Muscle of leg (tissue), 11 donors: ENCODE results near the gene THSD4. TPM values are rescaled to one million over a fixed set of nuclear protein-coding genes. Genes with fewer than 3 reads are reported as not detected.

Experiments used
- DNase-seq: peaks from one replicate; pipeline ENCODE4 v3.0.0; 2013
- H3K27ac ChIP-seq: one replicate; pipeline ENCODE4 v1.5.1; 2013; ENCODE audit warnings: mild to moderate bottlenecking, low read length, control low read depth
- H3K27me3 ChIP-seq: one replicate; pipeline ENCODE4 v1.6.1; 2013; ENCODE audit warnings: low read length; ENCODE audit not compliant: control insufficient read depth, insufficient read depth
- H3K36me3 ChIP-seq: one replicate; pipeline ENCODE4 v1.6.1; 2013; ENCODE audit warnings: low read length; ENCODE audit not compliant: control insufficient read depth, insufficient read depth
- H3K4me1 ChIP-seq: one replicate; pipeline ENCODE4 v1.6.1; 2013; ENCODE audit warnings: low read length; ENCODE audit not compliant: control insufficient read depth, insufficient read depth
- H3K4me3 ChIP-seq: one replicate; pipeline ENCODE4 v1.5.1; 2013; ENCODE audit warnings: low read length, control low read depth
- H3K9me3 ChIP-seq: replicated peaks from 2 replicates; pipeline ENCODE4 v1.6.1; 2013; ENCODE audit warnings: low read depth, low read length; ENCODE audit not compliant: control insufficient read depth
- WGBS: methylation state at CpG from one replicate; pipeline ENCODE4 v1.1.5; 2013; ENCODE audit warnings: missing lambda C conversion rate; ENCODE audit not compliant: insufficient coverage; 5-methylcytosine and 5-hydroxymethylcytosine counted together
- polyA plus RNA-seq, 8 donors: library from polyadenylated mRNA; unstranded; fragments of 120-200 nt; gene quantifications; one replicate each; pipeline versions ENCODE4 v1.2.1 to v1.2.3, GENCODE V29; 2013; ENCODE audit warnings: inconsistent platforms in 1 of 8, low replicate concordance in 1 of 8; ENCODE audit not compliant: insufficient read length in 8 of 8, insufficient read depth in 1 of 8
- total RNA-seq: library from RNA; stranded (reverse); fragments of 120-200 nt; gene quantifications from one replicate; pipeline ENCODE4 v1.2.4, GENCODE V29; 2013

Gene THSD4
- total and polyA plus RNA-seq, 9 donors, result 17.6 to 33.8 (median 25.5) TPM

GRCh38 chr15:71463156-71463665 lies 347.9 kb downstream of the THSD4 start:
- no peaks in the 10 kb centered on the region for H3K9me3 ChIP-seq
- no peak for DNase-seq
- H3K4me1 ChIP-seq, result no peaks in the 10 kb centered on the region
- no peak overlapping the region for H3K4me3 ChIP-seq
- H3K27me3 ChIP-seq, result no peaks in the 10 kb centered on the region
- WGBS, result 53% methylated on average over 4 of the region's 6 CpGs
- no peak overlapping the region for H3K27ac ChIP-seq
- no peaks in the 10 kb centered on the region for H3K36me3 ChIP-seq

GRCh38 chr15:71465131-71465955 lies 350.1 kb downstream of the THSD4 start:
- WGBS, result no CpG with 5 or more reads among the region's 3 CpGs
- Histone ChIP-seq H3K9me3 (no peaks in the 10 kb centered on the region), H3K4me1 (peaks cover 4% of the 10 kb centered on the region), H3K27ac (no peak overlapping the region), H3K36me3 (no peaks in the 10 kb centered on the region), H3K27me3 (no peaks in the 10 kb centered on the region), H3K4me3 (no peak overlapping the region)
- no peak for DNase-seq

GRCh38 chr15:71468715-71469114 lies 353.4 kb downstream of the THSD4 start:
- Histone ChIP-seq H3K27me3 (no peaks in the 10 kb centered on the region), H3K36me3 (no peaks in the 10 kb centered on the region), H3K4me3 (no peak overlapping the region), H3K27ac (no peak overlapping the region), H3K9me3 (no peaks in the 10 kb centered on the region), H3K4me1 (peaks cover 9% of the 10 kb centered on the region)
- WGBS, result no CpG with 5 or more reads among the region's 1 CpG
- no peak for DNase-seq

GRCh38 chr15:71469413-71469812 lies 354.1 kb downstream of the THSD4 start:
- no peaks in the 10 kb centered on the region for H3K27me3 ChIP-seq
- 28% methylated on average over 6 of the region's 8 CpGs for WGBS
- DNase-seq, result peak; percentile 78

GRCh38 chr15:71471347-71471746 lies 356.1 kb downstream of the THSD4 start:
- no peaks in the 10 kb centered on the region for H3K9me3 ChIP-seq
- no peak overlapping the region for H3K4me3 ChIP-seq
- WGBS, result 100% methylated on average over 1 of the region's 1 CpG
- no peak overlapping the region for H3K27ac ChIP-seq
- no peak for DNase-seq
- no peaks in the 10 kb centered on the region for H3K27me3 ChIP-seq
- H3K4me1 ChIP-seq, result peaks cover 9% of the 10 kb centered on the region
- H3K36me3 ChIP-seq, result no peaks in the 10 kb centered on the region

More at GRCh38 chr15:71469413-71469812, 354.1 kb downstream of the THSD4 start:
- Histone ChIP-seq H3K4me3 (no peak overlapping the region), H3K27ac (peak overlapping the region; percentile 35), H3K36me3 (no peaks in the 10 kb centered on the region), H3K9me3 (no peaks in the 10 kb centered on the region), H3K4me1 (peaks cover 9% of the 10 kb centered on the region)

DNA sequence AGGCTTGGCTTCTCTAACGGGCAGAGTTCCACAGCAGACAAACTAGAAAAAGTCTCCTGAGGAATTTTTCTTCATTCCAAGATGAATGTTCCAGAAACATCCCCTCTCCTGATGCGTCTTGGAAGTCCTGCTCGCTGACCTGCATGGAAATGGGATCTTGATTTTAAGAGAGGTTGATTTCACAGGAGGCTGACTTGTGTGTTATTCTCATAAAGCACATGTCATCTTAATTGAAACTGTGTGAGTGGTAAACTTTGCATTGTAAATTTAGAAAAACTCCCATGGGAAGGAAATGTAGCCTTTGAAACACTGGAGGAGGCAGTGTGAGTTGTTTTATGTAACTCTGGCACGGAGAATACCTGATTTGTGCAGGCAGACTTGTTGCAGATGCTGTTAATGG lies 357.3 kb downstream of the THSD4 start:
- WGBS, result 20% methylated on average over 2 of the region's 4 CpGs
- peak; percentile 91 for DNase-seq
- H3K27ac ChIP-seq, result no peak overlapping the region
- H3K9me3 ChIP-seq, result no peaks in the 10 kb centered on the region
- no peak overlapping the region for H3K4me3 ChIP-seq
- H3K36me3 ChIP-seq, result no peaks in the 10 kb centered on the region
- H3K4me1 ChIP-seq, result peaks cover 11% of the 10 kb centered on the region
- no peaks in the 10 kb centered on the region for H3K27me3 ChIP-seq

GRCh38 chr15:71473751-71474150 lies 358.5 kb downstream of the THSD4 start:
- WGBS, result 79% methylated on average over 2 of the region's 3 CpGs
- DNase-seq, result no peak

GRCh38 chr15:71476823-71477222 lies 361.6 kb downstream of the THSD4 start:
- no peak overlapping the region for H3K4me3 ChIP-seq
- H3K27me3 ChIP-seq, result no peaks in the 10 kb centered on the region
- DNase-seq, result no peak
- peaks cover 10% of the 10 kb centered on the region for H3K4me1 ChIP-seq
- no peaks in the 10 kb centered on the region for H3K36me3 ChIP-seq
- H3K27ac ChIP-seq, result no peak overlapping the region
- WGBS, result 63% methylated on average over 7 of the region's 8 CpGs
- H3K9me3 ChIP-seq, result no peaks in the 10 kb centered on the region

More at GRCh38 chr15:71473751-71474150, 358.5 kb downstream of the THSD4 start:
- Histone ChIP-seq H3K4me3 (no peak overlapping the region), H3K4me1 (peaks cover 14% of the 10 kb centered on the region), H3K27me3 (no peaks in the 10 kb centered on the region), H3K27ac (no peak overlapping the region), H3K36me3 (no peaks in the 10 kb centered on the region), H3K9me3 (no peaks in the 10 kb centered on the region)

DNA sequence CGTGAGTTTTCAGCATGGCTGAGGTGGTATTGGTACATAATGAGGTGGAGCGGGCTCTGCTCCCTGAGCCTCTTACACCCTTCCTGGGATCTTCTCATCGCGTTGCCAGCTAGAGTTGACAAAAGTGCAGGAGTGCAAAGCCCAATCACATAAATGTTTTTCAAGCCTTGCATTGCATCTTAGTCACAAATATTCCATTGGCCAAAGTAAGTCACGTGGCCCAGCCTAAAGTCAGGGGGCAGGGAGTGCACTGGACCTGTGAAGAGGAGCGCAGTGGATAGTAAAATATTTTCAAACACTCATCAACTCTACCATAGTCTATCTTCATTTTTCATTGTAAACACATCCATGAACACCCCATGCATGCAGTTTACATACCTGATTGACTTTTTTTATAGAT lies 365.3 kb downstream of the THSD4 start:
- H3K4me3 ChIP-seq, result no peak overlapping the region
- H3K4me1 ChIP-seq, result peaks cover 5% of the 10 kb centered on the region
- H3K27me3 ChIP-seq, result no peaks in the 10 kb centered on the region
- no peaks in the 10 kb centered on the region for H3K36me3 ChIP-seq
- no peaks in the 10 kb centered on the region for H3K9me3 ChIP-seq
- 90% methylated on average over 2 of the region's 6 CpGs for WGBS
- H3K27ac ChIP-seq, result no peak overlapping the region
- DNase-seq, result no peak

- 72% methylated on average over 3 of the region's 4 CpGs for WGBS
- no peak overlapping the region for H3K4me3 ChIP-seq
- no peak for DNase-seq
These were observed 368.8 kb downstream of the THSD4 start for GRCh38 chr15:71484080-71484479.

More at GRCh38 chr15:71484080-71484479, 368.8 kb downstream of the THSD4 start:
- no peaks in the 10 kb centered on the region for H3K4me1 ChIP-seq
- H3K27me3 ChIP-seq, result no peaks in the 10 kb centered on the region
- H3K27ac ChIP-seq, result no peak overlapping the region
- no peaks in the 10 kb centered on the region for H3K9me3 ChIP-seq
- no peaks in the 10 kb centered on the region for H3K36me3 ChIP-seq
